ENCODE measurements around the gene CELF6.
A peak's percentile ranks its signal among the peaks of the same experiment; 100 is the strongest.

The CELF6 gene

GRCh38 chr15:72354496-72354895 is 34.5 kb upstream of the CELF6 start:
- DNase-seq (ENCODE audit: low read depth), result peak; percentile 33
- TF ChIP-seq CTCF (IDR thresholded peaks at IDR 0.05; ENCODE audit: insufficient read depth, low read depth, low read length, missing control alignments), result no peak
- no peak overlapping the region for H3K4me3 ChIP-seq (ENCODE audit: low read length)

- TF ChIP-seq CTCF (IDR thresholded peaks at IDR 0.05; ENCODE audit: insufficient read depth, low read depth, low read length, missing control alignments), result no peak
- peak; percentile 62 for DNase-seq (ENCODE audit: low read depth)
- no peak overlapping the region for H3K4me3 ChIP-seq (ENCODE audit: low read length)
Measured at GRCh38 chr15:72353266-72353665, 33.3 kb upstream of the CELF6 start.

- no peak overlapping the region for H3K4me3 ChIP-seq (ENCODE audit: low read length)
- TF ChIP-seq CTCF (IDR thresholded peaks at IDR 0.05; ENCODE audit: insufficient read depth, low read depth, low read length, missing control alignments), result no peak
- DNase-seq (ENCODE audit: low read depth), result no peak
Measured at GRCh38 chr15:72345806-72346205, 25.8 kb upstream of the CELF6 start.

GRCh38 chr15:72345280-72345679 is 25.3 kb upstream of the CELF6 start:
- DNase-seq (ENCODE audit: low read depth), result no peak
- TF ChIP-seq CTCF (IDR thresholded peaks at IDR 0.05; ENCODE audit: insufficient read depth, low read depth, low read length, missing control alignments), result no peak
- H3K4me3 ChIP-seq (ENCODE audit: low read length), result no peak overlapping the region

- H3K4me3 ChIP-seq (ENCODE audit: low read length), result no peak overlapping the region
- no peak for TF ChIP-seq CTCF (IDR thresholded peaks at IDR 0.05; ENCODE audit: insufficient read depth, low read depth, low read length, missing control alignments)
- DNase-seq (ENCODE audit: low read depth), result no peak
Measured at GRCh38 chr15:72344602-72345001, 24.6 kb upstream of the CELF6 start.

GRCh38 chr15:72342385-72342784 is 22.4 kb upstream of the CELF6 start:
- DNase-seq (ENCODE audit: low read depth), result peak; percentile 51
- TF ChIP-seq CTCF (IDR thresholded peaks at IDR 0.05; ENCODE audit: insufficient read depth, low read depth, low read length, missing control alignments), result peak; percentile 47
- H3K4me3 ChIP-seq (ENCODE audit: low read length), result no peak overlapping the region

- TF ChIP-seq CTCF (IDR thresholded peaks at IDR 0.05; ENCODE audit: insufficient read depth, low read depth, low read length, missing control alignments), result no peak
- H3K4me3 ChIP-seq (ENCODE audit: low read length), result no peak overlapping the region
- DNase-seq (ENCODE audit: low read depth), result no peak
Measured at GRCh38 chr15:72341361-72341760, 21.4 kb upstream of the CELF6 start.
